T1000 (cell line): ENCODE results near the gene ZSCAN1.

Experiments
- DNase-seq: peaks from one replicate; lab custom pipeline; 2025; ENCODE audit warnings: mixed read lengths; lab: John Stamatoyannopoulos, UW

The ZSCAN1 gene

GRCh38 chr19:58084596-58085347 is 50.9 kb downstream of the ZSCAN1 start:
- no peak for DNase-seq

GRCh38 chr19:58085348-58085875 is 51.6 kb downstream of the ZSCAN1 start:
- DNase-seq: no peak

- DNase-seq: no peak
Observed at GRCh38 chr19:58086825-58087710, 53.2 kb downstream of the ZSCAN1 start.

GRCh38 chr19:58088521-58089052 is 54.8 kb downstream of the ZSCAN1 start:
- no peak for DNase-seq

- no peak for DNase-seq
Observed at GRCh38 chr19:58089846-58090245, 56.0 kb downstream of the ZSCAN1 start.

- no peak for DNase-seq
Observed at GRCh38 chr19:58091251-58091995, 57.6 kb downstream of the ZSCAN1 start.

GRCh38 chr19:58093071-58093470 is 59.2 kb downstream of the ZSCAN1 start:
- DNase-seq: no peak

GRCh38 chr19:58095328-58095727 is 61.5 kb downstream of the ZSCAN1 start:
- DNase-seq: no peak

GRCh38 chr19:58096884-58097283 is 63.1 kb downstream of the ZSCAN1 start:
- no peak for DNase-seq

- no peak for DNase-seq
Observed at GRCh38 chr19:58097349-58097748, 63.5 kb downstream of the ZSCAN1 start.

- peak; percentile 99 for DNase-seq
Observed at GRCh38 chr19:58097781-58098681, 64.2 kb downstream of the ZSCAN1 start, which contains the start of gene ZSCAN18. Gene ZSCAN18, minus strand, starts transcription at chr19:58098231. Its CDS starts 7,964 bp downstream, at chr19:58090267.

GRCh38 chr19:58098682-58098998 is 64.8 kb downstream of the ZSCAN1 start:
- no peak for DNase-seq
